K562 (cell line): Measurements from ENCODE around the gene NDUFA5. TPM values are rescaled to one million over a fixed set of nuclear protein-coding genes. Genes with fewer than 3 reads are reported as not detected.

Experiments used
- CHD1 ChIP-seq: fragments of 200-600 bp; sonication (generic); IDR thresholded peaks from one replicate; pipeline ENCODE4 v1.6.1; 2012; ENCODE audit warnings: mild to moderate bottlenecking, moderate library complexity, low read length, inconsistent platforms
- COPS2 ChIP-seq: fragments of 450-650 bp; conservative IDR thresholded peaks from 2 replicates; pipeline ENCODE4 v1.6.1; 2016; ENCODE audit warnings: mild to moderate bottlenecking, moderate library complexity
- DLX4 ChIP-seq: fragments of 250-450 bp; sonication (Bioruptor Pico); IDR thresholded peaks from 2 replicates; pipeline ENCODE4 v1.6.1; 2021; ENCODE audit warnings: mild to moderate bottlenecking
- ELK3 ChIP-seq: fragments of 450-650 bp; formaldehyde crosslinking; IDR thresholded peaks from 2 replicates; pipeline ENCODE4 v1.4.0; 2020; ENCODE audit warnings: mild to moderate bottlenecking
- ERF ChIP-seq: fragments of 450-650 bp; formaldehyde crosslinking; IDR thresholded peaks from 2 replicates; pipeline ENCODE4 v1.4.0; 2020; ENCODE audit warnings: mild to moderate bottlenecking, mixed read lengths
- ETS1 ChIP-seq: conservative IDR thresholded peaks from 2 replicates; pipeline ENCODE4 v1.6.1; 2011; ENCODE audit warnings: low read depth, mild to moderate bottlenecking, low read length; ENCODE audit not compliant: control insufficient read depth
- MIER1 ChIP-seq: fragments of 450-650 bp; IDR thresholded peaks from 2 replicates; pipeline ENCODE4 v1.6.1; 2016; ENCODE audit warnings: antibody characterized with exemption, mild to moderate bottlenecking, low read depth
- MTA3 ChIP-seq: fragments of 450-650 bp; formaldehyde crosslinking; IDR thresholded peaks from 2 replicates; pipeline ENCODE4 v1.6.1; 2017; ENCODE audit warnings: mild to moderate bottlenecking, borderline replicate concordance
- PTRF ChIP-seq: fragments of 450-650 bp; IDR thresholded peaks from 2 replicates; pipeline ENCODE4 v1.6.1; 2016; ENCODE audit warnings: mild to moderate bottlenecking, missing genetic modification characterization, missing compliant biosample characterization
- SMARCC2 ChIP-seq: fragments of 450-650 bp; IDR thresholded peaks from 2 replicates; pipeline ENCODE4 v1.6.1; 2017; ENCODE audit warnings: antibody characterized with exemption, moderate library complexity, mild to moderate bottlenecking, low read depth
- SPI1 ChIP-seq: IDR thresholded peaks from 2 replicates; pipeline ENCODE4 v1.6.1; 2011; ENCODE audit warnings: low read depth, low read length, control low read depth, borderline replicate concordance
- U2AF2 ChIP-seq: fragments of 200-400 bp; formaldehyde crosslinking; optimal IDR thresholded peaks from 2 replicates; pipeline ENCODE3; 2017; ENCODE audit warnings: low read depth, mild to moderate bottlenecking, low read length
- ZFP1 ChIP-seq: fragments of 450-650 bp; formaldehyde crosslinking; IDR thresholded peaks from 2 replicates; pipeline ENCODE4 v1.4.0; 2020; ENCODE audit warnings: mild to moderate bottlenecking, mixed read lengths
- ZKSCAN8 ChIP-seq: fragments of 200-800 bp; sonication (Bioruptor generic); IDR thresholded peaks from 2 replicates; pipeline ENCODE4 v1.6.1; 2016; ENCODE audit warnings: missing genetic modification characterization, missing compliant biosample characterization
- ZNF197 ChIP-seq: fragments of 200-800 bp; sonication (Bioruptor generic); IDR thresholded peaks from 2 replicates; pipeline ENCODE4 v1.6.1; 2016; ENCODE audit warnings: low read depth, missing genetic modification characterization, missing compliant biosample characterization
- ZNF23 ChIP-seq: fragments of 250-450 bp; sonication (Bioruptor Pico); IDR thresholded peaks from 2 replicates; pipeline ENCODE4 v1.4.0; 2020; ENCODE audit warnings: mild to moderate bottlenecking
- ZNF24 ChIP-seq: fragments of 450-650 bp; IDR thresholded peaks from 2 replicates; pipeline ENCODE4 v1.6.1; 2016
- ZNF354B ChIP-seq: fragments of 250-450 bp; sonication (Bioruptor Pico); IDR thresholded peaks from 2 replicates; pipeline ENCODE4 v1.4.0; 2020
- ZNF445 ChIP-seq: fragments of 250-450 bp; sonication (Bioruptor Pico); IDR thresholded peaks from 2 replicates; pipeline ENCODE4 v1.4.0; 2020; ENCODE audit warnings: low read depth, mild to moderate bottlenecking, moderate library complexity
- ZNF512 ChIP-seq: IDR thresholded peaks from 2 replicates; pipeline ENCODE4 v1.6.1; 2016; ENCODE audit warnings: missing genetic modification characterization, missing compliant biosample characterization
- ZNF740 ChIP-seq, 3 experiments: fragments of 200-800 bp in 1 of 3; sonication (Bioruptor generic) in 1 of 3; sonication (generic) in 1 of 3; formaldehyde crosslinking in 1 of 3; IDR thresholded peaks; 2 replicates each; pipeline versions ENCODE4 v1.6.1 to v1.8.0; 2016 to 2022; ENCODE audit warnings: mild to moderate bottlenecking in 2 of 3, missing compliant biosample characterization in 2 of 3, missing genetic modification characterization in 2 of 3, missing genetic modification reagents in 1 of 3
- ZSCAN29 ChIP-seq: fragments of 450-650 bp; IDR thresholded peaks from 2 replicates; pipeline ENCODE4 v1.6.1; 2017
- polyA plus RNA-seq, 8 experiments: library from polyadenylated mRNA; depleted of rRNA in 4 of 8; stranded (reverse) in 5 of 8; unstranded in 3 of 8; fragments of >200 nt; fragmentation: Nextera tagmentation in 2 of 8; fragmentation: Illumina TruSeq in 1 of 8; extraction: Ambion mirVana in 2 of 8; extraction: Trizol in 1 of 8; gene quantifications; 2 replicates each; pipeline versions ENCODE4 v1.2.1 to v1.2.3, GENCODE V29; 2011 to 2014; ENCODE audit warnings: inconsistent platforms in 1 of 8, missing spikeins in 1 of 8
- total RNA-seq, 7 experiments: library from RNA; depleted of rRNA in 6 of 7; stranded (reverse); fragments of >200 nt in 6 of 7; fragmentation: Illumina TruSeq in 2 of 7; extraction: Trizol in 2 of 7; gene quantifications; 2 replicates each; pipeline versions ENCODE4 v1.2.1 to v1.2.3, GENCODE V29; 2011 to 2021; ENCODE audit warnings: low replicate concordance in 1 of 7

Gene NDUFA5
- total and polyA plus RNA-seq, 9 of the 15 experiments (the other 6 are each of a cell fraction or from before 2014, with no cell fraction given), result 155 to 677 (median 269) TPM

GRCh38 chr7:123499211-123499970 is 58.2 kb downstream of the NDUFA5 start (continued):
- TF ChIP-seq ETS1 (no peak), ZNF740 (CRISPR knock-in tag; IDR thresholded peaks at IDR 0.05) (no peak), ZNF740 (tag; IDR thresholded peaks at IDR 0.05) (peak in 1 of 2 experiments; percentile 98; a peak in 2 of 4 replicates), ZKSCAN8 (CRISPR knock-in tag) (peak; percentile 91), SPI1 (no peak), ZFP1 (peak; percentile 88), ELK3 (CRISPR knock-in tag) (peak; percentile 93), ZNF24 (no peak), ERF (peak; percentile 98), MIER1 (no peak), ZNF445 (peak; percentile 90), MTA3 (no peak), ZSCAN29 (no peak), ZNF23 (peak; percentile 85), ZNF197 (peak; percentile 99), DLX4 (CRISPR knock-in tag) (no peak), ZNF354B (CRISPR knock-in tag) (peak; percentile 89), ZNF512 (tag) (no peak), CHD1 (no peak), PTRF (tag) (peak; percentile 93), U2AF2 (no peak), SMARCC2 (no peak), COPS2 (no peak)
